OCI-LY1 (cell line): Measurements from ENCODE around the gene TSHZ3.

Source experiments
- H2AFZ ChIP-seq: fragments of 200-600 bp; sonication (generic), shearing (Covaris generic); 2 replicates; pipeline ENCODE4 v1.6.0; 2014; ENCODE audit warnings: antibody characterized with exemption, mild to moderate bottlenecking, low read length
- H3F3A ChIP-seq: fragments of 200-600 bp; sonication (generic), shearing (Covaris generic); 2 replicates; pipeline ENCODE4 v1.6.0; 2014; ENCODE audit warnings: mild to moderate bottlenecking, antibody characterized with exemption, low read length, moderate library complexity; ENCODE audit not compliant: insufficient read depth
- H3K27ac ChIP-seq: fragments of 200-600 bp; sonication (generic); 2 replicates; pipeline ENCODE4 v1.5.1; 2014; ENCODE audit warnings: low read length, mixed run types, mild to moderate bottlenecking, low read depth; ENCODE audit not compliant: poor library complexity, severe bottlenecking
- H3K27me3 ChIP-seq: fragments of 200-600 bp; sonication (generic); 2 replicates; pipeline ENCODE4 v1.6.0; 2014; ENCODE audit warnings: antibody characterized with exemption, mild to moderate bottlenecking, low read length, moderate library complexity; ENCODE audit not compliant: insufficient read depth
- H3K36me3 ChIP-seq: fragments of 200-600 bp; sonication (generic); 2 replicates; pipeline ENCODE4 v1.6.1; 2014; ENCODE audit warnings: mild to moderate bottlenecking, antibody characterized with exemption, low read length, moderate library complexity, mixed read lengths; ENCODE audit not compliant: insufficient read depth
- H3K4me1 ChIP-seq: fragments of 200-600 bp; sonication (generic); 2 replicates; pipeline ENCODE4 v1.5.1; 2014; ENCODE audit warnings: mild to moderate bottlenecking, low read length, moderate library complexity; ENCODE audit not compliant: insufficient read depth, severe bottlenecking
- H3K4me2 ChIP-seq: fragments of 200-600 bp; sonication (generic), shearing (Covaris generic); 2 replicates; pipeline ENCODE4 v1.6.1; 2014; ENCODE audit warnings: low read length
- H3K4me3 ChIP-seq: fragments of 200-600 bp; sonication (generic); 2 replicates; pipeline ENCODE4 v1.5.1; 2014; ENCODE audit warnings: low read length, low read depth, mild to moderate bottlenecking, mixed read lengths; ENCODE audit not compliant: poor library complexity, severe bottlenecking
- H3K79me2 ChIP-seq: fragments of 200-600 bp; shearing (Covaris generic); 2 replicates; pipeline ENCODE4 v1.6.1; 2016; ENCODE audit warnings: mixed run types, low read length, mixed read lengths; ENCODE audit not compliant: insufficient read depth
- H3K9ac ChIP-seq: fragments of 200-600 bp; sonication (generic), shearing (Covaris generic); 2 replicates; pipeline ENCODE4 v1.6.1; 2014; ENCODE audit warnings: mild to moderate bottlenecking, low read length, mixed read lengths
- H3K9me2 ChIP-seq: fragments of 200-600 bp; sonication (generic), shearing (Covaris generic); 2 replicates; pipeline ENCODE4 v1.6.1; 2014; ENCODE audit warnings: low read depth, mild to moderate bottlenecking, low read length, mixed read lengths
- H3K9me3 ChIP-seq: fragments of 200-600 bp; shearing (Covaris generic); 2 replicates; pipeline ENCODE4 v1.6.1; 2014; ENCODE audit warnings: low read length, mixed read lengths
- H4K20me1 ChIP-seq: fragments of 200-600 bp; sonication (generic), shearing (Covaris generic); 2 replicates; pipeline ENCODE4 v1.6.0; 2016; ENCODE audit warnings: mild to moderate bottlenecking, low read length; ENCODE audit not compliant: insufficient read depth
- EZH2 ChIP-seq: fragments of 200-600 bp; sonication (generic), shearing (Covaris generic); IDR thresholded peaks from 2 replicates; pipeline ENCODE4 v1.8.0; 2017; ENCODE audit warnings: borderline replicate concordance, mixed run types, mild to moderate bottlenecking, antibody characterized with exemption, low read length, moderate library complexity, mixed read lengths
- TF ChIP-seq, protein P1 (sequence below): fragments of 200-600 bp; sonication (generic), shearing (Covaris generic); IDR thresholded peaks from 2 replicates; pipeline ENCODE4 v1.5.1; 2017; ENCODE audit warnings: mild to moderate bottlenecking, antibody characterized with exemption, low read length, moderate library complexity, mixed read lengths

The TSHZ3 gene

DNA sequence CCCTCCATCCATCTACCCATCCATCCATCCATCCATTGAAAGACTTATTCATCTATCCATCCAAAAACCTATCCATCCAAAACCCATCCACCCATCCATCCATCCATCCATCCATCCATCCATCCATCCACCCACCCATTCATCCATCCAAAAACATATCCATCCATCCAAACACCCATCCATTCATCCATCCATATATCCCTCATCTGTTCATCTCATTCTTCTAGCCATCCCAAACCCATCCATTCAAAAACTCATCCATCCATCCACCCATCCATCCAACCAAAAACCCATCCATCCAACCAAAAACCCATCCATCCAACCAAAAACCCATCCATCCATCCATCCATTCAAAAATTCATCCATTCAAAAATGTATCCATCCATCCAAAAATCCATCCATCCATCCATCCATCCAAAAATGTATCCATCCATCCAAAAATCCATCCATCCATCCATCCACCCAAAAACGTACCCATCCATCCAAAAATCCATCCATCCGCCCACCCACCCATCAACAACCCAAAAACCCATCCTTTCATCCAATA lies 56.5 kb downstream of the TSHZ3 start:
- H3K9me3 ChIP-seq, result no peaks in the 10 kb centered on the region
- TF ChIP-seq EZH2, result no peak
- TF ChIP-seq, protein P1, sequence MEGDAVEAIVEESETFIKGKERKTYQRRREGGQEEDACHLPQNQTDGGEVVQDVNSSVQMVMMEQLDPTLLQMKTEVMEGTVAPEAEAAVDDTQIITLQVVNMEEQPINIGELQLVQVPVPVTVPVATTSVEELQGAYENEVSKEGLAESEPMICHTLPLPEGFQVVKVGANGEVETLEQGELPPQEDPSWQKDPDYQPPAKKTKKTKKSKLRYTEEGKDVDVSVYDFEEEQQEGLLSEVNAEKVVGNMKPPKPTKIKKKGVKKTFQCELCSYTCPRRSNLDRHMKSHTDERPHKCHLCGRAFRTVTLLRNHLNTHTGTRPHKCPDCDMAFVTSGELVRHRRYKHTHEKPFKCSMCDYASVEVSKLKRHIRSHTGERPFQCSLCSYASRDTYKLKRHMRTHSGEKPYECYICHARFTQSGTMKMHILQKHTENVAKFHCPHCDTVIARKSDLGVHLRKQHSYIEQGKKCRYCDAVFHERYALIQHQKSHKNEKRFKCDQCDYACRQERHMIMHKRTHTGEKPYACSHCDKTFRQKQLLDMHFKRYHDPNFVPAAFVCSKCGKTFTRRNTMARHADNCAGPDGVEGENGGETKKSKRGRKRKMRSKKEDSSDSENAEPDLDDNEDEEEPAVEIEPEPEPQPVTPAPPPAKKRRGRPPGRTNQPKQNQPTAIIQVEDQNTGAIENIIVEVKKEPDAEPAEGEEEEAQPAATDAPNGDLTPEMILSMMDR, result no peak
- no peak overlapping the region for H2AFZ ChIP-seq
- no peak overlapping the region for H3K9ac ChIP-seq
- H3K4me2 ChIP-seq, result no peak overlapping the region
- H3K79me2 ChIP-seq, result no peaks in the 10 kb centered on the region
- H3K27ac ChIP-seq, result no peak overlapping the region
- H3K4me3 ChIP-seq, result no peak overlapping the region
- H3K27me3 ChIP-seq, result no peaks in the 10 kb centered on the region
- H3K4me1 ChIP-seq, result no peaks in the 10 kb centered on the region
- no peaks in the 10 kb centered on the region for H3K36me3 ChIP-seq
- no peaks in the 10 kb centered on the region for H3K9me2 ChIP-seq
- H4K20me1 ChIP-seq, result no peaks in the 10 kb centered on the region
- H3F3A ChIP-seq, result no peaks in the 10 kb centered on the region

GRCh38 chr19:31290931-31291590 lies 58.2 kb downstream of the TSHZ3 start:
- no peak overlapping the region for H3K9ac ChIP-seq
- H3K9me3 ChIP-seq, result no peaks in the 10 kb centered on the region
- no peaks in the 10 kb centered on the region for H3K4me1 ChIP-seq
- H3K27me3 ChIP-seq, result no peaks in the 10 kb centered on the region
- H3F3A ChIP-seq, result no peaks in the 10 kb centered on the region
- H3K4me2 ChIP-seq, result no peak overlapping the region
- no peak overlapping the region for H3K4me3 ChIP-seq
- no peak for TF ChIP-seq EZH2
- TF ChIP-seq, protein P1, result no peak
- H3K79me2 ChIP-seq, result no peaks in the 10 kb centered on the region
- H3K9me2 ChIP-seq, result no peaks in the 10 kb centered on the region
- H3K27ac ChIP-seq, result no peak overlapping the region
- no peaks in the 10 kb centered on the region for H3K36me3 ChIP-seq
- no peaks in the 10 kb centered on the region for H4K20me1 ChIP-seq
- H2AFZ ChIP-seq, result no peak overlapping the region

GRCh38 chr19:31289976-31290375 lies 59.3 kb downstream of the TSHZ3 start:
- Histone ChIP-seq H3K4me2 (no peak overlapping the region), H3K27ac (no peak overlapping the region), H3K9me3 (no peaks in the 10 kb centered on the region), H3K36me3 (no peaks in the 10 kb centered on the region), H3K79me2 (no peaks in the 10 kb centered on the region), H3K9ac (no peak overlapping the region), H3K9me2 (no peaks in the 10 kb centered on the region), H3K4me3 (no peak overlapping the region), H3F3A (no peaks in the 10 kb centered on the region), H3K4me1 (no peaks in the 10 kb centered on the region), H2AFZ (no peak overlapping the region), H4K20me1 (no peaks in the 10 kb centered on the region), H3K27me3 (no peaks in the 10 kb centered on the region)
- TF ChIP-seq, protein P1, result no peak
- TF ChIP-seq EZH2, result no peak
